Activated CD8-positive, alpha-beta memory T cell treated with anti-CD3 and anti-CD28 coated beads for 48 hours (primary cell): ENCODE data around the gene PIR.

Experiments used
- DNase-seq, 3 experiments: peaks; one replicate each; pipeline ENCODE4 v3.0.0-alpha.2; 2020; ENCODE audit warnings: low read depth in 2 of 3, low spot score in 2 of 3

Gene PIR

DNA sequence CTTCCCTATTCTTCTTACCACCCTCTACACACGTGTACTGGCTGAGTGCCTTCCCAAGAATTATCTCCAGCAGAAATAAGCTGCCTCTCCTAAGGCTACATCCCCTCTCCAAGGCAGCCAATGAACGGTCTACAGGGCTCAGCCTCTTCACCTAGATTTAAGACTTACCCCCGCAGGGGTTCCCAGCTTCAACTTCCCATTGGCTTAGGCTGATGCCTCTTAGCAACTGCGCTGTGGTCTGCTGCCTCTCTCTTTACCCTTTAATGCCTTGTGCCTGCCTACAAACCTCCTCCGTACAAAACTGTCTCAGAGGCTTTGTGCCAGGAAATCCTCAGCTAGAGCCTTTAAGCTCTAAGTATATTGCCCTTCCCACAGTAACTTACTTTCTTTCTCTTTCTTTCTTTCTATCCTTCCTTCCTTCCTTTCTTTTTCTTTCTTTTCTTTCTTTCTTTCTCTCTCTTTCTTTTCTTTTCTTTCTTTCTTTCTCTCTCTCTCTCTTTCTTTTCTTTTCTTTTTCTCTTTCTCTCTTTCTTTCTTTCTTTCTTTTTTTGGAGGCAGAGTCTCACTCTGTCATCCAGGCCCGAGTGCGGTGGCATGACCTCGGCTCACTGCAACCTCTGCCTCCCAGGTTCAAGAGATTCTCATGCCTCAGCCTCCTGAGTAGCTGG lies 142.7 kb downstream of the PIR start:
- DNase-seq, result no peak

DNA sequence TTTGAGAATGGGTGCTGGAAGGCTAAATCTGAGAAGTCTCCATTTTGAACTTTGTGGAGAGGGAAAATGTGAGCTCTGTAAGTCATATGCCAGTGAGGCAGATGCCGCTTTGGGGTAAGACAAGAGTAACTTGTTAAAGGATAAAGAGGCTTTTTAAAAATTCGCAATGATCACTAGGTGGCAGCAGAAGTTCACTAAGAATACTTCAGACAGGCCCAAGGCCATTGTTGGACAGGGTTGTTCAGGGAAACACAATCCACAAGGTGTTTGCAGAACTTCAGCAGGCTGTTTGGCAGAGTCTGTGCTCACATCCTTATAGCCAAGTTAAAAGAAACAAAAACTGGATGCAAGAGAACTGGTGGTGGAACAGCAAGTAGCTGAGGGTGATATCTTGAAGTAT lies 144.1 kb downstream of the PIR start:
- no peak for DNase-seq

DNA sequence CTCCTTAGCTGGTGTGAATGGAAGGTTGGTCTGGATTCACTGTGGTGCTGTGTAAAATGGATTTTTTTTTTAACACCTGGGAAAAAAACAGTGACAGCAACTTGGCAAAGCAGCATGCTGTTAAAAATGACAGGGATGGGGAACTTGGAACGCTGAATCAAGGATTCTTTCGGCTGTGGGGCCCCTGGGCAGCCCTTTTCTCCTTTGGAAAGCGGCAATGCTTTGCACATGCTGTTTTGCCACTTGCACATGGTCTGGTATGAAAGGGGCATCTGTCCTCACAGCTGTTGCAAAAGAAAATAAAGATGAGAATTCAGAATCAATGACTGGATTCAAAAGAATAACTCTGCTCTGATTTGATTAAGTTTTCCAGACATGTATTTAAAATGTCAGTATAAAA lies 147.2 kb downstream of the PIR start:
- no peak for DNase-seq

DNA sequence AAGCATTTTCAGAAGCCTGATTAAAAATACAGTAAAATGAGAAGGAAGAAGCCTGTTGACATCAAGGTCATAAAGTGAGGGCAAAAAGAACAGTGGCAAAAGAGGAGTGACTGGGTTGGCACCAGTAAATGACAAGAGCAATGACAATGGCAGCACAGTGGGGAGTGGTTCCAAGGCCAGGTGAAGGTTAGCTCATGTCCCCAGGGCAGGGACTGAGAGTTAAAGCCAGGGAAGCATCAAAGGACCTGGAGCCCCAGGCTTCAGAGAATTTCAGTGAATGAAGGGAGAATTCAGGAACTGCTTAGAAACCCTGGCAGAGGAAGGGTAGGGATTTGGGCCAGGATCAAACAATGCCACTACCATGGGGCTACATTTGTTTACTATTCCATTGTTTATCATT lies 149.0 kb downstream of the PIR start:
- DNase-seq, result no peak

DNA sequence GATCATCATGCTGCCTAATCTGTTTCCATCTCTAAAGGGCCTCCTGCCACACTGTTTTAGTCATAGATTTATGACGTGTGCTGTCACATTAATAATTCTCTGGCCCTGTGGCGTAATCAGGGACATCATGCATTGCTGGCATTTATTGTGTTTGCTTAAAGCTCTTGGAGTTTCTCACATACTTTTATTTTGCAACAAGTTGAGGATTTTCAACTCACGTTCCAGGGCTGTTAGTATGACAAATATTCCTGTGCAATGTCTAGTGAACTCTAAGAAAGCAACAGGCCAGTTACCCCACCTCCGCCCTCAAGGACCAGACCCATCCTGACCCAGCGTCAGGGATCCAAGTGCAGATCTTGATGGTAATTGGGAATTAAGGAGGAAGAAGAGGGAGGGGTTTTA lies 150.1 kb downstream of the PIR start:
- no peak for DNase-seq

GRCh38 chrX:15340867-15341266 lies 152.3 kb downstream of the PIR start:
- DNase-seq, result no peak

DNA sequence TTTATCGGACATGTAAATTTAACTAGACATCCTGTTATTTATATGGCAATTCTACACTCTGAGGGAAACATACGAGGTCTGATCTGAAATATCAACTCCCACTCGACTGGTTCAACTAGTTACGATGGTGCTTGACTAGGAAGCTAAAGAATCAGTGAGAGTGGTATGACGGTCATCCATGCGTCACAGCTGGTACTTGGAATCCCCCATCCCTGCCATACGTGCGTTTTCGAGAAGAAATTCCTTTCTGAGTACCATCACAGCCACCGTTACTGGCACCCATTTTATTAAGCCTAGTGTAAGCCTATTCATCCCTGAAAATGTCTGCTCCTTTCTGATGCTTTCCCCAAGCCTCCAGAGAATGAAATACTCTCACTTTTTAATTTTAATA lies 157.1 kb downstream of the PIR start:
- no peak for DNase-seq

- peak; percentile 51 to 66 (median 64) for DNase-seq
Measured at GRCh38 chrX:15335135-15336022, 157.8 kb downstream of the PIR start, which contains the start of gene PIGA. PIGA (minus strand) TSS chrX:15335523; CDS start chrX:15331930, 3,593 bp downstream.
